Measurements from ENCODE around the gene ADK.

The ADK gene

DNA sequence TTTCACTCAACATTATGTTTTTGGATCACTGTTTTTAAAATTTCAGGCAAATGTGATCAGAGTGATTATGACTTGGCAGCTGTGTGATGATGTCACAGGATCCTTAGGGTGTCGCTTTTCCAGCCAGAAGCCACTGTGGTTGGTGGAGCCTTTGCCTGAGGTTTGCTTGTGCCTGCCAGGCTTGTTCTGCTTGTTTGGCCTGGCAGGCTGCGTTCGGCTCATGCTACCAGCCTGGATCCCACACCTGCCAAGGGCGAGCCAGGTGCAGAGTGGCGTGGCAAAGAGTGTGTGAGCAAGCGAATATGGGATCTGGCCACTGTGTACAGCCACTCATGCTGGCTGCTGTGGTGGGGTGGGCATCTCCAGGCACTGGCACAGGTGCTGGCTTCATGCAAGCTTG lies 55.7 kb downstream of the ADK start:
- no peaks in the 10 kb centered on the region for H3K4me1 ChIP-seq (ENCODE audit: insufficient read depth, low read length, poor library complexity, severe bottlenecking)
- H3K9me3 ChIP-seq (ENCODE audit: insufficient read depth, low read depth, low read length) = no peaks in the 10 kb centered on the region
- no peaks in the 10 kb centered on the region for H3K9me2 ChIP-seq (replicated peaks; ENCODE audit: low read depth, low read length)
- H2AFZ ChIP-seq (ENCODE audit: low read length) = no peak overlapping the region
- no peak for TF ChIP-seq EZH2phosphoT487 (IDR thresholded peaks at IDR 0.05; ENCODE audit: borderline replicate concordance)
- TF ChIP-seq, protein P1, sequence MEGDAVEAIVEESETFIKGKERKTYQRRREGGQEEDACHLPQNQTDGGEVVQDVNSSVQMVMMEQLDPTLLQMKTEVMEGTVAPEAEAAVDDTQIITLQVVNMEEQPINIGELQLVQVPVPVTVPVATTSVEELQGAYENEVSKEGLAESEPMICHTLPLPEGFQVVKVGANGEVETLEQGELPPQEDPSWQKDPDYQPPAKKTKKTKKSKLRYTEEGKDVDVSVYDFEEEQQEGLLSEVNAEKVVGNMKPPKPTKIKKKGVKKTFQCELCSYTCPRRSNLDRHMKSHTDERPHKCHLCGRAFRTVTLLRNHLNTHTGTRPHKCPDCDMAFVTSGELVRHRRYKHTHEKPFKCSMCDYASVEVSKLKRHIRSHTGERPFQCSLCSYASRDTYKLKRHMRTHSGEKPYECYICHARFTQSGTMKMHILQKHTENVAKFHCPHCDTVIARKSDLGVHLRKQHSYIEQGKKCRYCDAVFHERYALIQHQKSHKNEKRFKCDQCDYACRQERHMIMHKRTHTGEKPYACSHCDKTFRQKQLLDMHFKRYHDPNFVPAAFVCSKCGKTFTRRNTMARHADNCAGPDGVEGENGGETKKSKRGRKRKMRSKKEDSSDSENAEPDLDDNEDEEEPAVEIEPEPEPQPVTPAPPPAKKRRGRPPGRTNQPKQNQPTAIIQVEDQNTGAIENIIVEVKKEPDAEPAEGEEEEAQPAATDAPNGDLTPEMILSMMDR (conservative IDR thresholded peaks at IDR 0.05; ENCODE audit: low read length) = no peak
- no peak overlapping the region for H3K4me3 ChIP-seq (ENCODE audit: low read length, poor library complexity, severe bottlenecking)
- peaks cover 21% of the 10 kb centered on the region; the same call in 1 of the 2 replicates for H3K36me3 ChIP-seq (ENCODE audit: insufficient read depth, low read length)
- no peak overlapping the region for H3K9ac ChIP-seq (ENCODE audit: low read depth, low read length, poor library complexity, severe bottlenecking)
- no peaks in the 10 kb centered on the region for H3F3A ChIP-seq (ENCODE audit: low read depth)
- H3K79me2 ChIP-seq (ENCODE audit: insufficient read depth, low read length) = no peaks in the 10 kb centered on the region; the same call in 1 of the 2 replicates
- no peak overlapping the region for H3K4me2 ChIP-seq (ENCODE audit: low read depth, low read length, poor library complexity, severe bottlenecking)
- H3K27me3 ChIP-seq (ENCODE audit: insufficient read depth, low read length, poor library complexity, severe bottlenecking) = no peaks in the 10 kb centered on the region
- H4K20me1 ChIP-seq (ENCODE audit: insufficient read depth, low read length, poor library complexity, severe bottlenecking) = no peaks in the 10 kb centered on the region

- Histone ChIP-seq H3K9ac (ENCODE audit: low read depth, low read length, poor library complexity, severe bottlenecking) (no peak overlapping the region), H3K9me2 (replicated peaks; ENCODE audit: low read depth, low read length) (no peaks in the 10 kb centered on the region), H2AFZ (ENCODE audit: low read length) (no peak overlapping the region), H4K20me1 (ENCODE audit: insufficient read depth, low read length, poor library complexity, severe bottlenecking) (no peaks in the 10 kb centered on the region), H3K4me1 (ENCODE audit: insufficient read depth, low read length, poor library complexity, severe bottlenecking) (no peaks in the 10 kb centered on the region), H3K4me3 (ENCODE audit: low read length, poor library complexity, severe bottlenecking) (no peak overlapping the region), H3K4me2 (ENCODE audit: low read depth, low read length, poor library complexity, severe bottlenecking) (no peak overlapping the region), H3K79me2 (ENCODE audit: insufficient read depth, low read length) (peaks cover under 1% of the 10 kb centered on the region; the same call in 1 of the 2 replicates), H3K36me3 (ENCODE audit: insufficient read depth, low read length) (peaks cover 10% of the 10 kb centered on the region; the same call in 1 of the 2 replicates), H3K27me3 (ENCODE audit: insufficient read depth, low read length, poor library complexity, severe bottlenecking) (no peaks in the 10 kb centered on the region), H3F3A (ENCODE audit: low read depth) (no peaks in the 10 kb centered on the region), H3K9me3 (ENCODE audit: insufficient read depth, low read depth, low read length) (no peaks in the 10 kb centered on the region)
- TF ChIP-seq, protein P1 (conservative IDR thresholded peaks at IDR 0.05; ENCODE audit: low read length) = no peak
- TF ChIP-seq EZH2phosphoT487 (IDR thresholded peaks at IDR 0.05; ENCODE audit: borderline replicate concordance) = no peak
These were observed 56.9 kb downstream of the ADK start for GRCh38 chr10:74207691-74208480.

DNA sequence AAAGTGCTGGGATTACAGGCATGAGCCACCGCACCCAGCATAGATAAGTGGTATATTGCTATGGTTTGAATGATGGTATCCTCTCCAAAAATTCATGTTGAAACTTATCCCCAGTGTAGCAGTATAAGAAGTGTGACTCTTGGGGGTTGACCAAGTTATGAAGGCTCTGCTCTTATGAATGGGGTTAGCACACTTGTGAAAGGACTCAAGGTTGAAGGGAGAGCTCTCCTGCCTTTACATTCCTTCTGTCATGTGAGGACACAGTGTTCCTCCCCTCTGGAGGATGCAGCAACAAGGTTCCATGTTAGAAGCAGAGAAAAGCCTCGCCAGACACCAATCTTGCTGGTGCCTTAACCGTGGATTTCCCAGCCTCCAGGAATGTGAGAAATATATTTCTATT lies 58.0 kb downstream of the ADK start:
- H3K9me3 ChIP-seq (ENCODE audit: insufficient read depth, low read depth, low read length) = no peaks in the 10 kb centered on the region
- no peak overlapping the region for H3K4me3 ChIP-seq (ENCODE audit: low read length, poor library complexity, severe bottlenecking)
- H4K20me1 ChIP-seq (ENCODE audit: insufficient read depth, low read length, poor library complexity, severe bottlenecking) = peaks cover 4% of the 10 kb centered on the region
- no peaks in the 10 kb centered on the region for H3K27me3 ChIP-seq (ENCODE audit: insufficient read depth, low read length, poor library complexity, severe bottlenecking)
- H3K36me3 ChIP-seq (ENCODE audit: insufficient read depth, low read length) = peaks cover 5% of the 10 kb centered on the region; the same call in 1 of the 2 replicates
- no peak overlapping the region for H3K4me2 ChIP-seq (ENCODE audit: low read depth, low read length, poor library complexity, severe bottlenecking)
- no peaks in the 10 kb centered on the region for H3K4me1 ChIP-seq (ENCODE audit: insufficient read depth, low read length, poor library complexity, severe bottlenecking)
- H2AFZ ChIP-seq (ENCODE audit: low read length) = no peak overlapping the region
- no peak overlapping the region for H3K9ac ChIP-seq (ENCODE audit: low read depth, low read length, poor library complexity, severe bottlenecking)
- no peaks in the 10 kb centered on the region for H3K9me2 ChIP-seq (replicated peaks; ENCODE audit: low read depth, low read length)
- TF ChIP-seq, protein P1 (conservative IDR thresholded peaks at IDR 0.05; ENCODE audit: low read length) = no peak
- TF ChIP-seq EZH2phosphoT487 (IDR thresholded peaks at IDR 0.05; ENCODE audit: borderline replicate concordance) = no peak
- H3F3A ChIP-seq (ENCODE audit: low read depth) = no peaks in the 10 kb centered on the region
- H3K79me2 ChIP-seq (ENCODE audit: insufficient read depth, low read length) = peaks cover 6% of the 10 kb centered on the region; the same call in 1 of the 2 replicates

Measured in Loucy (cell line).